ENCODE data around the gene TNFRSF12A.

The TNFRSF12A gene

DNA sequence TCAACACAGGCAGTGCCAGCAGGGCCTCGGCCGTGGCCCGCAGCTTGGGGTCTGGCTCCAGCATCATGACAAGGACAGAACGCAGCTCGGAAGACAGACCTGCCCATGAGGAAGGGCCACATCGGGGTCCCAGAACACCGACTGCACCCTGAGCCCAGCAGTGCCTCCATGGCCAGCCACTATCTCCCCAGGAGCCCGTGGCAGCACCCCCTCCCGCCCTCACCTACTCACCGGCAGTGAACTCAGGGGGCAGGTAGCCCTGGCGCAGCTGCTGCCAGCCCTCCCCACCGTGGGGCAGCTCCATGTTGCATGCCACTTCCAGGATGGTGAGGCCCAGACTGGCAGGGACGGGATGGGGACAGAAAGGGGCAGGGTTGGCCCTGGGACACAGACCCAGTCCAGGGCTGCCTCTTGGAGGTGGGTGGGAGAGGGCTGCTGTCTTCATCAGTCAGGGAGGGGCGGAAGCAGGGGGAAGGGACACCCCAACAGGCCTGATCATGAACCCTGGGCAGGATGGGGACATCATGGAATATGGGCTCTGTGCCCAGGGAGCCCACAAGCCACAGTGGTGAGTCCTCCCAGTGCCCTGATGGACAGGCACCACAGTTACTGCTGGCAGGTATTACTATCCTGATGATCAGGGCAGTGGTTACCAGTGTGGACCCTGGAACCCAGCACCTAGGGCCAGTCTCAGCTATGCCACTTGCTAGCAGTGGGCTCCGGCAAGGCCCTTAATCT, 45.7 kb upstream of the TNFRSF12A start:
- TF ChIP-seq, protein P1, sequence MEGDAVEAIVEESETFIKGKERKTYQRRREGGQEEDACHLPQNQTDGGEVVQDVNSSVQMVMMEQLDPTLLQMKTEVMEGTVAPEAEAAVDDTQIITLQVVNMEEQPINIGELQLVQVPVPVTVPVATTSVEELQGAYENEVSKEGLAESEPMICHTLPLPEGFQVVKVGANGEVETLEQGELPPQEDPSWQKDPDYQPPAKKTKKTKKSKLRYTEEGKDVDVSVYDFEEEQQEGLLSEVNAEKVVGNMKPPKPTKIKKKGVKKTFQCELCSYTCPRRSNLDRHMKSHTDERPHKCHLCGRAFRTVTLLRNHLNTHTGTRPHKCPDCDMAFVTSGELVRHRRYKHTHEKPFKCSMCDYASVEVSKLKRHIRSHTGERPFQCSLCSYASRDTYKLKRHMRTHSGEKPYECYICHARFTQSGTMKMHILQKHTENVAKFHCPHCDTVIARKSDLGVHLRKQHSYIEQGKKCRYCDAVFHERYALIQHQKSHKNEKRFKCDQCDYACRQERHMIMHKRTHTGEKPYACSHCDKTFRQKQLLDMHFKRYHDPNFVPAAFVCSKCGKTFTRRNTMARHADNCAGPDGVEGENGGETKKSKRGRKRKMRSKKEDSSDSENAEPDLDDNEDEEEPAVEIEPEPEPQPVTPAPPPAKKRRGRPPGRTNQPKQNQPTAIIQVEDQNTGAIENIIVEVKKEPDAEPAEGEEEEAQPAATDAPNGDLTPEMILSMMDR (IDR thresholded peaks at IDR 0.05; ENCODE audit: low read depth, low read length), result no peak
- no peak for DNase-seq (ENCODE audit: extremely low read depth, low read depth)

DNA sequence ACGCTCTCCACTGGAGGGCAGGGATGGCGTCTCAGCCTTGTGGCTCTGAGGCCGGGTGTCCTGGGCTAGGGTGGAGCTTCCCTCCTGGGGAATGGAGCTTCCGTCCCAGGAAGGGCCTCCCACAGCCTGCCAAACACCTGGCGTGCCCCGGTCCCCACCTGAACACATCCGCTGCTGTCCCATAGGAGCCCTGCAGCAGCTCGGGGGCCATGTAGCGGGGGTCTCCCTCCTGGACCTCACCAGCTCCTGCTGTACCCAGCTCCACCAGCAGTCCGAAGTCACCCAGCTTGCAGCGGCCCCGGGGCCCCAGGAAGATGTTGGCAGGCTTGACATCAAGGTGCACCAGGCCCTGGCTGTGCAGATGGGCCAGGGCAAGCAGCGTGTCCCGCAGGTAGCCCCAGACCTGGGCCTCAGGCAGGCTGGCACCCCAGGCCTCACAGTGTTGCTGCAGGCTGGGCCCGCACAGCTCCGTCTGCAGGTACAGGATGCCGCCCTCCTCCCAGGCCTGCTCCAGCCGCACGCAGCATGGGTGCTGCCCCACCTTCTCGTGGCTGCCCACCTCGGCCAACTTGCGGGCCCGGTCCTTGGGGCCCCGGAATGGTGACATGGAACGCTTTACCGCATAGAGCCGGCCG, 44.9 kb upstream of the TNFRSF12A start:
- TF ChIP-seq, protein P1 (IDR thresholded peaks at IDR 0.05; ENCODE audit: low read depth, low read length), result no peak
- DNase-seq (ENCODE audit: extremely low read depth, low read depth), result no peak

DNA sequence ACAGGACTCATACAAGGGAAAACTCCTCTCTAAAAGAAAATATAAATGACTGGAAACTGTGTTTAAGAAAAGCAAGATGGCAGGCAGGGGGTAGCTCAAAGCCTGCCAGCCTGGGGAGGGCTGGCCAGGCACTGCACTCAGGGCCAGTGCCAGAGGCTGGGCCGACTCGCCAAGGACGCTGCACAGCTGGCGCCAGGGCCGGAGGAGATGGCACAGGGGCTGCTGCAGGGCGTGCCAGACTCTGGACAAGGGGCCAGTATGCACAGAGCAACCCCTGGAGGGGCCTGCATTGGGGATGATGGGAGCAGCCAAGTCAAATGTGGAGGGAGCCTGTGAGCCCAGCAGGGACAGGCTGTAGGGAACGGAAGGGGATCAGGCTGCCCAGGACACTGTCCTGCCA, 44.0 kb upstream of the TNFRSF12A start:
- no peak for DNase-seq (ENCODE audit: extremely low read depth, low read depth)
- TF ChIP-seq, protein P1 (IDR thresholded peaks at IDR 0.05; ENCODE audit: low read depth, low read length), result no peak

DNA sequence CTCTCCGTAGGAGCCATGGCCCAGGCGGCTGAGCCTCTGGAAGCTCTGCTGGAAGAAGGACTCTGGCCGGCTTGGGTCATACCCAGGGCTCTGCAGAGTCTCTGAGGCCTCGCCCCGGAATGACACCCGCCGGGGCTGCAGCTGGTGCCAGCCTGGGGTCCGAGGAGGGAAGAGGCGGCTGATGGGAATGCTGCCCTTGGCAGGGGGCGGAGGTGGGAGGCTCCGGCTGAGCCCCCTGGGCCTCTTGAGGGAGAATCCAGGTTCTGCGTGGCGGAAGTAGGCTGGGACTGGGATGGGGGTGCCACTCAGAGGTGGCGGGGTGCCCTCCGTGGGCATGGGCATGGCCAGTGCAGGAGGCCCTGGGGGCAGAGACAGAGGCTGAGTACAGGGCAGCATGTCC, 43.5 kb upstream of the TNFRSF12A start:
- TF ChIP-seq, protein P1 (IDR thresholded peaks at IDR 0.05; ENCODE audit: low read depth, low read length), result no peak
- DNase-seq (ENCODE audit: extremely low read depth, low read depth), result no peak

DNA sequence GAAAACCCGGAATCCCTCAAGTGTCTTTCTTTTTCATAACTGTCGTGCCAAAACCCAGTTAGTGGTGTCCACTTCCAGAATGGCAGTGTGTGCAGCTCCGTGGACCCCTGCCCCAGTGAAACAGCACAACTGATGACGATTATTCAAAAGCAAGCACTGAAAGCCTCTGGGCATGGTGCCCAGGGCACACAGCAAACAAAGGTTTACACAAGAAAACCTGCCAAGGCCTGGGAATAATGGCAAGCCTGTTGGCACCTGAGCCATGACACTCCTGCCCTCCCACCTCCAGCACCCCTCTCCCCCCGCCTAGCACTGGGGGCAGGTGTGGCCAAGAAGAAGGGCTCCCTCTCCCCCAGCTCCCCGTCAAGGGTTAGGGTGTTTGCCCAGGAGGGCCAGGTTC, 42.7 kb upstream of the TNFRSF12A start:
- TF ChIP-seq, protein P1 (IDR thresholded peaks at IDR 0.05; ENCODE audit: low read depth, low read length), result no peak
- DNase-seq (ENCODE audit: extremely low read depth, low read depth), result no peak

DNA sequence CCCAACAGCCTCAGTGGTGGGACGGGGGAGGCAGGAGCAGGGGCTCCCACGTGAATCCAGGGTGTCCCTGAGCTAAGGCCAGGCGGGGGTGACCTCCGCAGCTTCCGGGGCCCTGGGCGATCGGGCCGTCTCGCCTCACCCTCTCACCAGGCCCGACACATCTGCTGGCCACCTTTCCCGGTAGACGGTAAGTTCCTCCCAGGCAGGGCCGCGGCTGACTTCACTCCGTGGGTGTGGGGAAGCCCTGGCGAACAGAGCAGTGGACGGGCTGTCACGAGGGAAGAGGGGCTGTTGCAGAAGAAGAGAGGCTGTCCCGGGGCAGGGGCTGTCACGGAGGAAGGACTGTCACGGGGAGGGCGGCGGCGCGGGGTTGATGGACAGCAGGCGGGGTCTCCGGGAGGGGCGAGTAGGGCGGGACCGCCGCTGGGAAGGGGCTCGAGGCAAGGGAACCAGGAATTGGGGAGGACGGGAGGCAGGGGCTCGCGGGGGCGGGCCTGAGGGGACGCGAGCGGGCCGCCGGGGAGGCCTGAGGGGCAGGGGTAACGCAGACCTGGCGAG, 40.4 kb upstream of the TNFRSF12A start:
- DNase-seq (ENCODE audit: extremely low read depth, low read depth), result no peak
- TF ChIP-seq, protein P1 (IDR thresholded peaks at IDR 0.05; ENCODE audit: low read depth, low read length), result no peak

Measured in AG09319 (cell line).